Spleen (tissue), 11 donors: ENCODE measurements around the gene CDKL2. TPM values are rescaled to one million over a fixed set of nuclear protein-coding genes. Genes with fewer than 3 reads are reported as not detected.
"Not testable (repeated sequence)": the region's sequence is repeated elsewhere in the genome, so short reads cannot be mapped to it uniquely, and the experiment has no call there.

Source experiments
- DNase-seq: peaks from one replicate; pipeline ENCODE4 v3.0.0-alpha.2; 2020
- H3K27ac ChIP-seq, 8 donors: fragments of 200-600 bp; sonication (generic) in 7 of 8; 1 replicate in 4 of 8; 2 replicates in 4 of 8; pipeline versions ENCODE4 v1.5.0 to v1.8.0; 2016 to 2021; ENCODE audit warnings: inconsistent platforms in 4 of 8, mild to moderate bottlenecking in 4 of 8, moderate library complexity in 1 of 8
- H3K27me3 ChIP-seq, 7 donors: fragments of 200-600 bp; sonication (generic) in 6 of 7; replicated peaks in 1 of 7; 1 replicate in 4 of 7; 2 replicates in 3 of 7; pipeline versions ENCODE4 v1.5.0 to v1.8.0; 2016 to 2021; ENCODE audit warnings: inconsistent platforms in 3 of 7, mild to moderate bottlenecking in 1 of 7
- H3K36me3 ChIP-seq, 6 donors: fragments of 200-600 bp; sonication (generic) in 5 of 6; 1 replicate in 4 of 6; 2 replicates in 2 of 6; pipeline versions ENCODE4 v1.5.0 to v1.8.0; 2016 to 2021; ENCODE audit warnings: inconsistent platforms in 2 of 6
- H3K4me1 ChIP-seq, 6 donors: fragments of 200-600 bp; sonication (generic) in 5 of 6; 1 replicate in 3 of 6; 2 replicates in 3 of 6; pipeline versions ENCODE4 v1.5.0 to v1.8.0; 2016 to 2021; ENCODE audit warnings: inconsistent platforms in 3 of 6
- H3K4me3 ChIP-seq, 8 donors: fragments of 200-600 bp; sonication (generic) in 7 of 8; 1 replicate in 4 of 8; 2 replicates in 4 of 8; pipeline versions ENCODE4 v1.5.0 to v1.8.0; 2016 to 2021; ENCODE audit warnings: inconsistent platforms in 4 of 8, mild to moderate bottlenecking in 4 of 8, moderate library complexity in 2 of 8
- H3K9me3 ChIP-seq, 8 donors: fragments of 200-600 bp; sonication (generic) in 7 of 8; 1 replicate in 4 of 8; 2 replicates in 4 of 8; pipeline versions ENCODE4 v1.5.0 to v1.8.0; 2016 to 2021; ENCODE audit warnings: inconsistent platforms in 4 of 8
- CTCF ChIP-seq, 11 experiments: fragments of 200-600 bp in 7 of 11; fragments of 450-650 bp in 4 of 11; sonication (generic) in 4 of 11; IDR thresholded peaks in 8 of 11; conservative IDR thresholded peaks in 3 of 11; 1 replicate in 7 of 11; 2 replicates in 4 of 11; pipeline versions ENCODE4 v1.4.0 to v1.8.0; 2016 to 2021; ENCODE audit warnings: antibody characterized with exemption in 11 of 11, inconsistent platforms in 4 of 11, mild to moderate bottlenecking in 1 of 11
- POLR2A ChIP-seq, 3 donors: fragments of 450-650 bp; IDR thresholded peaks; one replicate each; pipeline ENCODE4 v1.5.1; 2017; ENCODE audit warnings: antibody characterized with exemption in 3 of 3, mild to moderate bottlenecking in 1 of 3
- POLR2AphosphoS5 ChIP-seq, 3 donors: sonication (generic); formaldehyde crosslinking; IDR thresholded peaks; one replicate each; pipeline ENCODE4 v1.5.1; 2017; ENCODE audit warnings: antibody characterized with exemption in 3 of 3
- WGBS, 5 donors: extraction: QIAGEN DNeasy Blood & Tissue Kit in 3 of 5; methylation state at CpG; one replicate each; pipeline versions ENCODE4 v1.1.5 to v1.1.7; 2013 to 2018; 5-methylcytosine and 5-hydroxymethylcytosine counted together
- intact Hi-C: fragments of 100-400 bp; cut with DNase I; formaldehyde crosslinking; loops from one replicate; pipeline ENCODE4 v1.15.0; 2023; ENCODE audit warnings: low total_unique reads
- polyA plus RNA-seq, 3 donors: library from polyadenylated mRNA; stranded (reverse); fragments of 200-250 nt; gene quantifications; one replicate each; pipeline ENCODE4 v1.2.1, GENCODE V29; 2013
- total RNA-seq, 7 donors: library from RNA; depleted of rRNA in 3 of 7; stranded (reverse); fragments of >200 nt in 3 of 7; fragmentation: NEBNext Ultra II Directional in 4 of 7; extraction: Animal tissue kit (Norgen Biotek cat#: 25700) in 4 of 7; gene quantifications; one replicate each; pipeline versions ENCODE4 v1.1.0 to v1.2.1, GENCODE V29; 2016 to 2021
- donor health status: healthy with polysubstance abuse.
- donor health status: DM: no; HTN: no; CAD: no; lungs with moderate emphysema.
- donor health status: DM: no; HTN: no; CAD: no.
- donor health status: Bipolar disorder and iron deficiency.
- donor health status: healthy.
- donor health status: DM: no; HTN: no; CAD: no.
- donor health status: DM: yes; HTN: yes; CAD: no.

CDKL2 gene
- total and polyA plus RNA-seq, 10 donors = 0.03 to 0.40 (median 0.27) TPM; not detected in 3

- Histone ChIP-seq H3K27ac (no peak overlapping the region), H3K4me1 (no peaks in the 10 kb centered on the region), H3K27me3 (no peaks in the 10 kb centered on the region), H3K9me3 (no peaks in the 10 kb centered on the region), H3K4me3 (no peak overlapping the region), H3K36me3 (peaks cover 0 to 51% (median 6%) of the 10 kb centered on the region in 6 donors)
- intact Hi-C loops = no loop called here
- TF ChIP-seq CTCF (IDR thresholded peaks at IDR 0.05 in 8 of 11, conservative IDR thresholded peaks at IDR 0.05 in 3 of 11) (no peak), POLR2AphosphoS5 (IDR thresholded peaks at IDR 0.05) (no peak), POLR2A (IDR thresholded peaks at IDR 0.05) (no peak)
- no peak for DNase-seq
- WGBS, 5 donors = 85 to 95% (median 90%) methylated on average over 3 of the region's 3 CpGs
Observed at GRCh38 chr4:75544870-75545269, 85.5 kb downstream of the CDKL2 start.

GRCh38 chr4:75544220-75544619 lies 86.1 kb downstream of the CDKL2 start:
- H3K27ac ChIP-seq, DNase-seq, H3K9me3 ChIP-seq, H3K4me1 ChIP-seq, H3K27me3 ChIP-seq, H3K4me3 ChIP-seq, intact Hi-C loops: not testable (repeated sequence)
- peaks cover 0 to 54% (median 8%) of the 10 kb centered on the region in 6 donors for H3K36me3 ChIP-seq
- 88 to 93% (median 92%) methylated on average over 8 of the region's 8 CpGs for WGBS, 5 donors

GRCh38 chr4:75542824-75543223 lies 87.5 kb downstream of the CDKL2 start:
- no peaks in the 10 kb centered on the region for H3K27me3 ChIP-seq
- H3K4me1 ChIP-seq = no peaks in the 10 kb centered on the region
- no peak for DNase-seq
- no peak overlapping the region for H3K27ac ChIP-seq
- intact Hi-C loops = no loop called here
- H3K36me3 ChIP-seq = peaks cover 0 to 58% (median 8%) of the 10 kb centered on the region in 6 donors
- no peak overlapping the region for H3K4me3 ChIP-seq
- no peaks in the 10 kb centered on the region for H3K9me3 ChIP-seq
- no peak for TF ChIP-seq POLR2AphosphoS5 (IDR thresholded peaks at IDR 0.05)
- TF ChIP-seq CTCF (IDR thresholded peaks at IDR 0.05 in 8 of 11, conservative IDR thresholded peaks at IDR 0.05 in 3 of 11) = no peak
- TF ChIP-seq POLR2A (IDR thresholded peaks at IDR 0.05) = no peak

GRCh38 chr4:75537308-75537707 lies 93.0 kb downstream of the CDKL2 start:
- DNase-seq, H3K4me3 ChIP-seq, H3K4me1 ChIP-seq, intact Hi-C loops, H3K27me3 ChIP-seq, H3K27ac ChIP-seq: not testable (repeated sequence)
- peaks cover 0 to 18% (median 15%) of the 10 kb centered on the region in 8 donors for H3K9me3 ChIP-seq
- 93 to 98% (median 96%) methylated on average over 6 of the region's 6 CpGs for WGBS, 5 donors
- H3K36me3 ChIP-seq = peaks cover 0 to 41% (median 12%) of the 10 kb centered on the region in 6 donors

- H3K27ac ChIP-seq, intact Hi-C loops: not testable (repeated sequence)
- H3K9me3 ChIP-seq = peaks cover 0 to 30% (median 20%) of the 10 kb centered on the region in 8 donors
Observed at GRCh38 chr4:75533926-75534325, 96.4 kb downstream of the CDKL2 start.

GRCh38 chr4:75533339-75533887 lies 96.9 kb downstream of the CDKL2 start:
- H3K36me3 ChIP-seq = peaks cover 0 to 61% (median 37%) of the 10 kb centered on the region in 6 donors
- intact Hi-C loops, H3K27me3 ChIP-seq, H3K27ac ChIP-seq, H3K4me3 ChIP-seq, H3K4me1 ChIP-seq, DNase-seq: not testable (repeated sequence)
- 95 to 99% (median 97%) methylated on average over 4 of the region's 4 CpGs for WGBS, 5 donors
- H3K9me3 ChIP-seq = peaks cover 0 to 30% (median 20%) of the 10 kb centered on the region in 8 donors

More at GRCh38 chr4:75533926-75534325, 96.4 kb downstream of the CDKL2 start:
- H3K36me3 ChIP-seq = peaks cover 0 to 56% (median 33%) of the 10 kb centered on the region in 6 donors
- not testable (repeated sequence) for H3K4me1 ChIP-seq, DNase-seq, H3K4me3 ChIP-seq, H3K27me3 ChIP-seq

GRCh38 chr4:75531536-75532143 lies 98.7 kb downstream of the CDKL2 start:
- H3K27ac ChIP-seq, H3K27me3 ChIP-seq, H3K4me3 ChIP-seq, intact Hi-C loops, DNase-seq, H3K4me1 ChIP-seq: not testable (repeated sequence)
- peaks cover 4 to 73% (median 53%) of the 10 kb centered on the region in 6 donors for H3K36me3 ChIP-seq
- peaks cover 0 to 30% (median 20%) of the 10 kb centered on the region in 8 donors for H3K9me3 ChIP-seq
- WGBS, 5 donors = 77 to 97% (median 94%) methylated on average over 7 of the region's 7 CpGs
